LNCaP clone FGC (cell line): ENCODE measurements around the gene CLNS1A.

Experiments used
- DNase-seq: peaks from one replicate; pipeline ENCODE4 v3.0.0-alpha.2; 2011; ENCODE audit warnings: low read depth
- H3K4me3 ChIP-seq: 2 replicates; pipeline ENCODE4 v1.5.1; 2011; ENCODE audit warnings: mild to moderate bottlenecking, low read depth, low read length, control low read depth
- TF ChIP-seq, protein P1 (sequence below): IDR thresholded peaks from 2 replicates; pipeline ENCODE4 v1.5.1; 2012; ENCODE audit warnings: mild to moderate bottlenecking; ENCODE audit not compliant: control insufficient read depth, insufficient read depth; ENCODE audit errors: extremely low read depth

Gene CLNS1A

DNA sequence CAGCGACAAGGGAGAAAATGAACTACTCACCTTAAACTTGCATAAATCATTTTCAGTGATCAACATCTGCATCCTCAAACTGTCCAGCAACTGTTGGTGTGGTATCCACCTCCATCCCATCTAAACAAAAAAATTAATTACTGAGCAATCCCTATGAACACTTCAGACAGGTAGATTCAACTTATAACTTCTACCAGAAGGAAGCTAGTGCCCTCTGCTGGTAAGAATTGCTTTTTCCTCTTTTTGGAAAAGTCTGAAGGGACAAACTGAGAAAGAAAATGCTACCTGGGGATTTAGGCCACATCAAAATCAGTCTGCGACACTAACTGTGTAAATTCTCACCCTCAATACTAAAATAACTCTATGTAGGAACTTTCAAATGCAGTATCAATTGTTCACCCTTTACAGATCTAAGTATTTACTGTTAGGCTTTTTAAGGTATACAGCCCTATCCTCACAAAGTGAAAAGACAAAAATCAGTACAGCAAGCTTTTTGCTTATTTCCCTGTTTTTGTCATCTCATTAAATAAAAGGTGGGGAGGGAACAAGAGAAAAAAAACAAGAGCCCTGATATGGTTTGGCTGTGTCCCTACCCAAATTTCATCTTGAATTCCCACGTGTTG lies 17.9 kb downstream of the CLNS1A start:
- no peak for DNase-seq
- H3K4me3 ChIP-seq, result no peak overlapping the region
- TF ChIP-seq, protein P1, sequence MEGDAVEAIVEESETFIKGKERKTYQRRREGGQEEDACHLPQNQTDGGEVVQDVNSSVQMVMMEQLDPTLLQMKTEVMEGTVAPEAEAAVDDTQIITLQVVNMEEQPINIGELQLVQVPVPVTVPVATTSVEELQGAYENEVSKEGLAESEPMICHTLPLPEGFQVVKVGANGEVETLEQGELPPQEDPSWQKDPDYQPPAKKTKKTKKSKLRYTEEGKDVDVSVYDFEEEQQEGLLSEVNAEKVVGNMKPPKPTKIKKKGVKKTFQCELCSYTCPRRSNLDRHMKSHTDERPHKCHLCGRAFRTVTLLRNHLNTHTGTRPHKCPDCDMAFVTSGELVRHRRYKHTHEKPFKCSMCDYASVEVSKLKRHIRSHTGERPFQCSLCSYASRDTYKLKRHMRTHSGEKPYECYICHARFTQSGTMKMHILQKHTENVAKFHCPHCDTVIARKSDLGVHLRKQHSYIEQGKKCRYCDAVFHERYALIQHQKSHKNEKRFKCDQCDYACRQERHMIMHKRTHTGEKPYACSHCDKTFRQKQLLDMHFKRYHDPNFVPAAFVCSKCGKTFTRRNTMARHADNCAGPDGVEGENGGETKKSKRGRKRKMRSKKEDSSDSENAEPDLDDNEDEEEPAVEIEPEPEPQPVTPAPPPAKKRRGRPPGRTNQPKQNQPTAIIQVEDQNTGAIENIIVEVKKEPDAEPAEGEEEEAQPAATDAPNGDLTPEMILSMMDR, result peak; percentile 69

DNA sequence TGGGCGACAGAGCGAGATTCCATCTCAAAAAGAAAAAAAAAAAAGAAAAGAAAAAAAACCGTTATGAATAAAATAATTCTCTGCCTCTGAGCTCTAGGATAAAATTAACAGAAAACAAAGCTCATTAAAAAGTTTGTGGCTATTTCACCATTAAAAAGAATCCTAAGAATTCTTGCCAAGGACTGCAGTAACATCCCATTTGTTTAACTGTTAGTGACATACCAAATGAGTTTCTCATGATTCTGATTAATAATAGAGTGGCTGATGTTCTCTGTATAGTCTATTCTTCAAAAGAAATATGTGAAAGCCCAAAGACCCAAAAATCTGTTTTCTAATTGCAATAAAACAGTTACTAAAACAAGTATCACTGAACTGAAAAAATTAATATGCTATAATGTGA lies 19.7 kb downstream of the CLNS1A start:
- no peak for DNase-seq
- TF ChIP-seq, protein P1, result no peak
- H3K4me3 ChIP-seq, result no peak overlapping the region

- no peak overlapping the region for H3K4me3 ChIP-seq
- TF ChIP-seq, protein P1, result no peak
- no peak for DNase-seq
These were observed 25.7 kb downstream of the CLNS1A start for GRCh38 chr11:77611921-77612320.

- H3K4me3 ChIP-seq, result no peak overlapping the region
- DNase-seq, result no peak
- TF ChIP-seq, protein P1, result no peak
These were observed 28.4 kb downstream of the CLNS1A start for GRCh38 chr11:77609234-77609633.

GRCh38 chr11:77604281-77604680 lies 33.3 kb downstream of the CLNS1A start:
- no peak for DNase-seq
- no peak overlapping the region for H3K4me3 ChIP-seq
- TF ChIP-seq, protein P1, result no peak

DNA sequence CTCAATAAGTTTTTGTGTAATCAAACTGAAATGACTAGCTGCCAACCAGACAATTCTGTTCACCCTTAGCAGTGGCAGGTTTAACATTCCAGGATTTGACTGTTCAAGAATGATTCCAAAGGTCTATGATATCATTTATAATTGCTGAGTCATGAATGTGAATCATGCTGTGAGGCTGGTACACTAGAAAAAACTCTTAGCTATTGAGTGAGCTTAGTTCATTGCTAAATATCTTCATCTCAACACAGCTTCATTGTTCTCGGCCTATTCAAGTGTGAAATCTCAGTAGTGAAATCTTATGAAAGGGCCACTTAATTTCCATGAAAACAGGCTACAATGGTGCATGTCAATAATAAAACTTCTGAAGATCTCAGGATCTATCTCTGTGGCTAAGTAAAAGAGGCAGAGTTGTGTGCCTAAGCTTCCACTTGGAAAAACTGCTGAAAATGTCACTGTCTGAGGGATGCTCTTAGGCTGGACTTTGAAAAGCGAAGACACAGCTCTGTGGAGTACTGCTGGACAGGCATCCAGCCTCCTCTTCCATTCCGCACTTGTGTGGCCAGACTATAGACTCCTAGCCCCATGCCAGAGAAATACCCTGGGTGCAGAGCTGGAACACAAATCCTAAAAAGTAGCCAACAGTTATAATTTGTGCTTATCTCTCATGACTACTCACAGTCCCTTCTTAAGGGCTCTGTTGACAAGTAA lies 35.1 kb downstream of the CLNS1A start:
- DNase-seq, result no peak
- no peak overlapping the region for H3K4me3 ChIP-seq
- TF ChIP-seq, protein P1, result no peak

DNA sequence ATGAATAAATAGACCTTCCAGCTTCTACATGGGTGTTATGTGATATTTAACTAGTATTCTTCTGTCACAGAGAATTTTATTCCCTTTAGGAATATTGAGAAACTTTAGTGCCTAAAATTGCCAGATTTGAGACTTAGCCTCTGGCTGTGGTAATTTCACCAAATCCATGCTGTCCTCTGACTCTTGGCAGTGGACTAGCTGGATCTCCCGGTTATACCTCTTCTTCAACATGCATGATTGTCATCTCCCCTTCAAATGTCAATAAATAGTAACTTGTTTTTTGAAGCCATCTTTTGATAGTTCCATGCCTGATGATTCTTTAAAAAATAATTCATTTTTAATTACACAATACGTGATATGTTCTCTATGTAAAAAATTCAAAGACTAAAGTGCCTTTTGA lies 39.4 kb downstream of the CLNS1A start:
- no peak overlapping the region for H3K4me3 ChIP-seq
- DNase-seq, result peak; percentile 69
- TF ChIP-seq, protein P1, result no peak
